ENCODE data around the gene SAMD4A. TPM values are rescaled to one million over a fixed set of nuclear protein-coding genes. Genes with fewer than 3 reads are reported as not detected.

Gene SAMD4A
- total and polyA plus RNA-seq, 11 donors: 45.0 to 247 (median 138) TPM

DNA sequence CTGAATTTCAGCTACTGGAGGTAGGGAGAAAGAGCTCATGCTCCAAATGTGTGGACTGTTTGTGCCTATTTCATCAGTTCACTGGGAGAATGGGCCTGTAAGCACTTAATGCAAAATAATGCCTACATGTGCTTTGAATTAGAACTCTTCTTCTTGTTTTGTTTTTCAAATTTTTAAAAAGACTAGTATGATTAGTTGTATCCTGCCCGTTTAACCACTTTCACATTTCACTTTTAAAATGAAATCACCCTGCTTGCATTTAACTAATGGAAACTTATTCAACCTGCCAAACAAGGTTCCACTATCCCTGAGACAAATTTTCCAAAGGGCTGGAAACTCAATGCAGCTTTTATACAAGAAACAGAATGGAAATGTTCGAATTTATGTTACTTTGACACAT is 79.7 kb downstream of the SAMD4A start:
- Histone ChIP-seq H3K36me3 (no peaks in the 10 kb centered on the region), H3K4me1 (peaks cover 9 to 80% (median 52%) of the 10 kb centered on the region in 12 donors), H3K27ac (peak overlapping the region in 2 of 12 donors; percentile 16 to 50), H3K9me3 (no peaks in the 10 kb centered on the region), H3K4me3 (no peak overlapping the region), H3K27me3 (no peaks in the 10 kb centered on the region)
- intact Hi-C loops (cut with DNase I): loop anchor here in 1 of 10 donors (10.0 kb wide), 1 partner anchor 72 kb away; no protein-coding TSS in a partner anchor
- TF ChIP-seq POLR2A (IDR thresholded peaks at IDR 0.05): no peak
- TF ChIP-seq, protein P1, sequence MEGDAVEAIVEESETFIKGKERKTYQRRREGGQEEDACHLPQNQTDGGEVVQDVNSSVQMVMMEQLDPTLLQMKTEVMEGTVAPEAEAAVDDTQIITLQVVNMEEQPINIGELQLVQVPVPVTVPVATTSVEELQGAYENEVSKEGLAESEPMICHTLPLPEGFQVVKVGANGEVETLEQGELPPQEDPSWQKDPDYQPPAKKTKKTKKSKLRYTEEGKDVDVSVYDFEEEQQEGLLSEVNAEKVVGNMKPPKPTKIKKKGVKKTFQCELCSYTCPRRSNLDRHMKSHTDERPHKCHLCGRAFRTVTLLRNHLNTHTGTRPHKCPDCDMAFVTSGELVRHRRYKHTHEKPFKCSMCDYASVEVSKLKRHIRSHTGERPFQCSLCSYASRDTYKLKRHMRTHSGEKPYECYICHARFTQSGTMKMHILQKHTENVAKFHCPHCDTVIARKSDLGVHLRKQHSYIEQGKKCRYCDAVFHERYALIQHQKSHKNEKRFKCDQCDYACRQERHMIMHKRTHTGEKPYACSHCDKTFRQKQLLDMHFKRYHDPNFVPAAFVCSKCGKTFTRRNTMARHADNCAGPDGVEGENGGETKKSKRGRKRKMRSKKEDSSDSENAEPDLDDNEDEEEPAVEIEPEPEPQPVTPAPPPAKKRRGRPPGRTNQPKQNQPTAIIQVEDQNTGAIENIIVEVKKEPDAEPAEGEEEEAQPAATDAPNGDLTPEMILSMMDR (IDR thresholded peaks at IDR 0.05): no peak
- WGBS, 4 donors: 50 to 67% (median 64%) methylated on average over 2 of the region's 2 CpGs
- ATAC-seq (no peak), DNase-seq (no peak)

DNA sequence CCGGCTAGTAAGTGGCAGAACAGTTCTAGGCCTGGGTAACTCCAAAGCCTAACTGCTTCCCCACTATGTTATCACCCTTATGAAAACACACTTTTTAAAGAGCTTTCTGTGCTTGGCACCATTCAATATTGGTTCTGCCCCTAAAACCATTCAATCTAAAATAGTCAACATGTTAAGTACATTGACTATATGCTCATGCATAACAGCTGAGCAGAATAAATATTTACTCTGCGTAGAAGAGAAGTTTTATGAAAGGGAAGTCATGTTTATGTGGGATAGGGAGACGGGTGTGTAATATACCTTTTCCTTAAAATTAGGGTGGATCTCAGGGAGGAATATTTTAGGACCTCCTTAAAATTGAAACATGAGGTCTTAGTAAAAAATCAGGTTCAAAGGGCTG is 80.5 kb downstream of the SAMD4A start:
- DNase-seq: no peak
- intact Hi-C loops (cut with DNase I): loop anchor here in 1 of 10 donors (10.0 kb wide), 1 partner anchor 73 kb away; no protein-coding TSS in a partner anchor
- TF ChIP-seq POLR2A (IDR thresholded peaks at IDR 0.05): no peak
- TF ChIP-seq, protein P1 (IDR thresholded peaks at IDR 0.05): no peak
- Histone ChIP-seq H3K4me1 (peaks cover 9 to 86% (median 55%) of the 10 kb centered on the region in 12 donors), H3K27ac (peak overlapping the region in 2 of 12 donors; percentile 10 to 86), H3K36me3 (no peaks in the 10 kb centered on the region), H3K27me3 (no peaks in the 10 kb centered on the region), H3K4me3 (no peak overlapping the region), H3K9me3 (no peaks in the 10 kb centered on the region)
- WGBS, 4 donors: 87 to 94% (median 91%) methylated on average over 3 of the region's 3 CpGs
- no peak for ATAC-seq

DNA sequence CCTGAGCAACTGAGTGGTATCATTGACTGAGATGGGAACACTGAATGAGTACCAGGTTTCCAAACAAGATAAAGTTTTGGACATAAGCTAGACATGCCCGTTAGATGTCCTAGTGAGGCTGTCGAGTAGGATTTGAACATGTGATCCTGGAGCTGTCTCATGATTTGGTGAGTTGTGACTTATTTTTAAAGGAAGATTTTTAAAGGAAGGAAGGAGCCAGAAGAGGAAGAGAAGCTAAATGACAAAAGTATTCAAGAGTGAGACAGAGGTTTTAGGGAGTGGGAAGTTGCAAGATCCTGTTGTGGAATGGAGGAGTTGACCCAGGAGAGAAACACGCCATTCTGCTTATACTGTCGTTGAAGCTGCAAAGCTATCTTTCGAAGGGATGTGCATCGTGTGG is 82.1 kb downstream of the SAMD4A start:
- Histone ChIP-seq H3K27ac (peak overlapping the region in 6 of 12 donors; percentile 13 to 90 (median 84)), H3K4me3 (no peak overlapping the region), H3K9me3 (no peaks in the 10 kb centered on the region), H3K4me1 (peaks cover 18 to 89% (median 63%) of the 10 kb centered on the region in 12 donors), H3K36me3 (no peaks in the 10 kb centered on the region), H3K27me3 (no peaks in the 10 kb centered on the region)
- intact Hi-C loops (cut with DNase I): loop anchor here in 1 of 10 donors (10.0 kb wide), 1 partner anchor 74 kb away; no protein-coding TSS in a partner anchor
- ATAC-seq: no peak
- DNase-seq: no peak
- no peak for TF ChIP-seq POLR2A (IDR thresholded peaks at IDR 0.05)
- TF ChIP-seq, protein P1 (IDR thresholded peaks at IDR 0.05): no peak
- 58 to 65% (median 62%) methylated on average over 6 of the region's 6 CpGs for WGBS, 4 donors

DNA sequence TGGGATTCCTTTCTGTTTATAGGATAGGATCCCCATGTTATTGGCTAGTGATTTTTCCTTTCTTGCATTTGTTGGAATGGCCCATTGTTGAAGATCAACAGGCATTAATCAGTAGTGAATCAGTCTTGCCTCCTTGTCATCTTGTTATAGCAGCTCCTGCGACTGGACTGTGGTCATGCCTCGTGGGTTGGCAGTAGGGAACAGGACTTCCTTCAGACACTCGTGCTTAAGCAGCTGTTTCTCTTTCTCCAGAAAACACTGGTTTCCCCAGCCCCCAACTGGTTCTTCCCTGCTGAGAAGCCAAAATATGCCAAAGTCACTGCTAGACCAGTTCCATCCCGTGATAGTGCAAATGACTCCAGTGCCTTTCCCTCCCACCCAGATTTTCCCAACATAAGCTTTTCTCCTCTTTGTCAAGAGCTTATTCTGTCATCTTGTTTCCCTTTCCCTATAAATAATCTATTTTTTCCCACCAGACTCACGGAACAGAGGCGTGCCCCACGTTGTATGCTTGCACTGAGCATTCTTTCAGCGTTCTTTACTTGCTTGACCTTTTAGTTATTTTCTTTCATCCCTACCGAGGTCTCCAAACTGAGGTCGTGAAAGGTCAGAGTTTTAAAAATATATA is 83.5 kb downstream of the SAMD4A start:
- ATAC-seq: peak in 3 of 4 donors; percentile 12 to 33 (median 16)
- intact Hi-C loops (cut with DNase I): loop anchor here in 6 of 10 donors (2.0 to 5.0 kb wide), 4 partner anchors 34 to 83 kb away; partner anchors contain the start of gene SAMD4A (in 3 of the 6)
- Histone ChIP-seq H3K27ac (peak overlapping the region; percentile 82 to 90 (median 86)), H3K36me3 (no peaks in the 10 kb centered on the region), H3K4me1 (peaks cover 19 to 97% (median 73%) of the 10 kb centered on the region in 12 donors), H3K27me3 (no peaks in the 10 kb centered on the region), H3K4me3 (peak overlapping the region in 1 of 12 donors; percentile 23), H3K9me3 (no peaks in the 10 kb centered on the region)
- TF ChIP-seq POLR2A (IDR thresholded peaks at IDR 0.05): no peak
- TF ChIP-seq, protein P1 (IDR thresholded peaks at IDR 0.05): no peak
- 16 to 17% (median 17%) methylated on average over 10 of the region's 10 CpGs for WGBS, 4 donors
- peak in 3 of 5 donors; percentile 51 to 55 (median 54) for DNase-seq
